K562 (cell line): ENCODE results near the gene PTPRU. TPM values are rescaled to one million over a fixed set of nuclear protein-coding genes. Genes with fewer than 3 reads are reported as not detected.

Source experiments
- ATAC-seq: fragments of 200-7000 bp; cut with Tn5 transposase; 3 replicates; pipeline ENCODE4 v1.9.1; 2020; ENCODE audit warnings: moderate library complexity
- BruUV-seq: library from RNA; stranded (reverse); fragments of 400-500 nt; replicated peaks from 2 replicates; lab custom pipeline; 2021; lab: Mats Ljungman, UMichigan
- CTCF ChIA-PET: fragments of 300-600 bp; formaldehyde crosslinking; extraction: SDS; loops from one replicate; lab custom pipeline; 2021; ENCODE audit warnings: low intra/inter-chr PET ratio; lab: Yijun Ruan, JAX
- POLR2A ChIA-PET: fragments of 300-600, 350-650 bp; sonication (Branson Sonifier 250); formaldehyde crosslinking; extraction: SDS; loops from one replicate; lab custom pipeline; 2021; ENCODE audit warnings: antibody characterized with exemption, inconsistent platforms; lab: Yijun Ruan, JAX
- DNase-seq, 4 experiments: peaks; one replicate each; pipeline versions ENCODE4 v3.0.0 to v3.0.0-alpha.2; 2011 to 2018; ENCODE audit warnings: low spot score in 3 of 4, mixed read lengths in 3 of 4; ENCODE audit errors: extremely low read depth in 1 of 4
- FAIRE-seq: peaks from 2 replicates; lab custom pipeline; 2011; peaks lifted over from hg19 to GRCh38; lab: Jason Lieb, UNC
- H2AFZ ChIP-seq: 2 replicates; pipeline ENCODE4 v1.6.0; 2011; ENCODE audit warnings: low read depth, low read length, control low read depth, inconsistent platforms
- H3K27ac ChIP-seq: fragments of 200-600 bp; 3 replicates; pipeline ENCODE4 v1.8.0; 2011; ENCODE audit warnings: low read depth, mild to moderate bottlenecking, control low read depth, inconsistent platforms, low read length, moderate library complexity, mixed read lengths; ENCODE audit errors: extremely low read depth
- H3K27me3 ChIP-seq, 2 experiments: fragments of 300-600 bp in 1 of 2; 2 replicates in 1 of 2; 3 replicates in 1 of 2; pipeline versions ENCODE4 v1.6.0 to v1.8.0; 2011; ENCODE audit warnings: inconsistent platforms in 2 of 2, low read length in 2 of 2, mild to moderate bottlenecking in 1 of 2, mixed read lengths in 1 of 2, moderate library complexity in 1 of 2; ENCODE audit not compliant: control insufficient read depth in 2 of 2, insufficient read depth in 2 of 2
- H3K36me3 ChIP-seq: fragments of 300-600 bp; 3 replicates; pipeline ENCODE4 v1.8.0; 2011; ENCODE audit warnings: mild to moderate bottlenecking, low read length, inconsistent platforms; ENCODE audit not compliant: control insufficient read depth, insufficient read depth
- H3K4me1 ChIP-seq, 2 experiments: fragments of 200-600 bp in 1 of 2; replicated peaks in 1 of 2; 2 replicates in 1 of 2; 3 replicates in 1 of 2; pipeline versions ENCODE4 v1.5.1 to v1.8.0; 2011; ENCODE audit warnings: inconsistent platforms in 2 of 2, low read length in 2 of 2, mild to moderate bottlenecking in 1 of 2, mixed read lengths in 1 of 2, moderate library complexity in 1 of 2; ENCODE audit not compliant: control insufficient read depth in 2 of 2, insufficient read depth in 2 of 2
- H3K4me2 ChIP-seq: 2 replicates; pipeline ENCODE4 v1.6.1; 2011; ENCODE audit warnings: low read length, control low read depth, inconsistent platforms, mixed read lengths; ENCODE audit not compliant: insufficient read depth
- H3K4me3 ChIP-seq: fragments of 200-600 bp; sonication (generic), shearing (Covaris generic); 2 replicates; pipeline ENCODE4 v1.5.1; 2016; ENCODE audit warnings: control low read depth, inconsistent platforms
- H3K79me2 ChIP-seq: fragments of 200-600 bp; 3 replicates; pipeline ENCODE4 v1.8.0; 2011; ENCODE audit warnings: low read length, inconsistent platforms; ENCODE audit not compliant: control insufficient read depth, insufficient read depth
- H3K9ac ChIP-seq, 2 experiments: 2 replicates each; pipeline versions ENCODE4 v1.6.0 to v1.6.1; 2011; ENCODE audit warnings: low read depth in 2 of 2, low read length in 2 of 2, control low read depth in 1 of 2, inconsistent platforms in 1 of 2, mild to moderate bottlenecking in 1 of 2, mixed read lengths in 1 of 2; ENCODE audit not compliant: insufficient read depth in 1 of 2
- H3K9me1 ChIP-seq: one replicate; pipeline ENCODE4 v1.6.0; 2011; ENCODE audit warnings: inconsistent platforms, mild to moderate bottlenecking, low read length, moderate library complexity; ENCODE audit not compliant: control insufficient read depth, insufficient read depth
- H3K9me3 ChIP-seq: replicated peaks from 2 replicates; pipeline ENCODE4 v1.5.1; 2011; ENCODE audit warnings: low read depth, low read length, inconsistent platforms; ENCODE audit not compliant: control insufficient read depth, insufficient read depth
- H4K20me1 ChIP-seq: replicated peaks from 2 replicates; pipeline ENCODE4 v1.6.1; 2011; ENCODE audit warnings: low read length, inconsistent platforms, mixed read lengths; ENCODE audit not compliant: control insufficient read depth, insufficient read depth
- CEBPB ChIP-seq: fragments of 450-650 bp; IDR thresholded peaks from 2 replicates; pipeline ENCODE4 v1.6.1; 2016; ENCODE audit warnings: missing genetic modification characterization, missing compliant biosample characterization
- CUX1 ChIP-seq: fragments of 200-800 bp; sonication (Bioruptor generic); IDR thresholded peaks from 2 replicates; pipeline ENCODE4 v1.6.1; 2016; ENCODE audit warnings: missing genetic modification characterization, missing compliant biosample characterization
- EHMT2 ChIP-seq: fragments of 450-650 bp; IDR thresholded peaks from 2 replicates; pipeline ENCODE4 v1.6.1; 2018; ENCODE audit warnings: antibody characterized with exemption
- ETV5 ChIP-seq: sonication (generic); formaldehyde crosslinking; IDR thresholded peaks from 2 replicates; pipeline ENCODE4 v1.4.0; 2020; ENCODE audit warnings: low read depth, mild to moderate bottlenecking, missing genetic modification reagents
- HDAC6 ChIP-seq: IDR thresholded peaks from 2 replicates; pipeline ENCODE4 v1.6.1; 2012; ENCODE audit warnings: low read depth, mild to moderate bottlenecking, control low read depth, inconsistent platforms, low read length, moderate library complexity
- IRF2 ChIP-seq: sonication (generic); formaldehyde crosslinking; IDR thresholded peaks from 2 replicates; pipeline ENCODE4 v1.8.1; 2022; ENCODE audit warnings: mild to moderate bottlenecking, missing genetic modification reagents
- MCM3 ChIP-seq: fragments of 450-650 bp; IDR thresholded peaks from 2 replicates; pipeline ENCODE4 v1.6.1; 2016
- PHB ChIP-seq: fragments of 250-450 bp; sonication (Bioruptor Pico); IDR thresholded peaks from 2 replicates; pipeline ENCODE4 v1.5.0; 2021
- RFX1 ChIP-seq: fragments of 450-650 bp; IDR thresholded peaks from 2 replicates; pipeline ENCODE4 v1.6.1; 2016; ENCODE audit warnings: mild to moderate bottlenecking, moderate library complexity
- RHOXF2B ChIP-seq: fragments of 250-450 bp; sonication (Bioruptor Pico); conservative IDR thresholded peaks from 2 replicates; pipeline ENCODE4 v1.5.1; 2021
- SPI1 ChIP-seq: IDR thresholded peaks from 2 replicates; pipeline ENCODE4 v1.6.1; 2011; ENCODE audit warnings: low read depth, low read length, control low read depth, borderline replicate concordance
- ZBTB12 ChIP-seq: fragments of 250-450 bp; sonication (Bioruptor Pico); IDR thresholded peaks from 2 replicates; pipeline ENCODE4 v1.4.0; 2020
- ZNF197 ChIP-seq: fragments of 200-800 bp; sonication (Bioruptor generic); IDR thresholded peaks from 2 replicates; pipeline ENCODE4 v1.6.1; 2016; ENCODE audit warnings: low read depth, missing genetic modification characterization, missing compliant biosample characterization
- ZNF583 ChIP-seq: fragments of 250-450 bp; sonication (Bioruptor Pico); IDR thresholded peaks from 2 replicates; pipeline ENCODE4 v1.4.0; 2020
- ZNF77 ChIP-seq: fragments of 250-450 bp; sonication (Bioruptor Pico); IDR thresholded peaks from 2 replicates; pipeline ENCODE4 v1.5.0; 2020
- ZZZ3 ChIP-seq: fragments of 450-650 bp; IDR thresholded peaks from 2 replicates; pipeline ENCODE4 v1.6.1; 2016; ENCODE audit warnings: antibody characterized with exemption, mild to moderate bottlenecking, moderate library complexity
- whole genome bisulfite sequencing: fragments of 100-300 bp; shearing (Covaris generic); methylation state at CpG from one replicate; pipeline ENCODE4 v1.1.6; 2016; ENCODE audit warnings: low coverage, mixed read lengths; ENCODE audit not compliant: insufficient coverage; ENCODE audit errors: missing lambda C conversion rate; 5-methylcytosine and 5-hydroxymethylcytosine counted together
- in situ Hi-C: fragments of 300-500 bp; cut with MboI; formaldehyde crosslinking; loops from 4 replicates; pipeline ENCODE4 v1.15.0; 2018; ENCODE audit warnings: inconsistent platforms, mixed read lengths
- intact Hi-C: fragments of 100-400 bp; cut with micrococcal nuclease; formaldehyde crosslinking; loops from 2 replicates; pipeline ENCODE4 v1.14.2; 2022
- polyA plus RNA-seq, 8 experiments: library from polyadenylated mRNA; depleted of rRNA in 4 of 8; stranded (reverse) in 5 of 8; unstranded in 3 of 8; fragments of >200 nt; fragmentation: Nextera tagmentation in 2 of 8; fragmentation: Illumina TruSeq in 1 of 8; extraction: Ambion mirVana in 2 of 8; extraction: Trizol in 1 of 8; gene quantifications; 2 replicates each; pipeline versions ENCODE4 v1.2.1 to v1.2.3, GENCODE V29; 2011 to 2014; ENCODE audit warnings: inconsistent platforms in 1 of 8, missing spikeins in 1 of 8
- total RNA-seq, 7 experiments: library from RNA; depleted of rRNA in 6 of 7; stranded (reverse); fragments of >200 nt in 6 of 7; fragmentation: Illumina TruSeq in 2 of 7; extraction: Trizol in 2 of 7; gene quantifications; 2 replicates each; pipeline versions ENCODE4 v1.2.1 to v1.2.3, GENCODE V29; 2011 to 2021; ENCODE audit warnings: low replicate concordance in 1 of 7

PTPRU gene
- total and polyA plus RNA-seq, 9 of the 15 experiments (the other 6 are each of a cell fraction or from before 2014, with no cell fraction given): 0.01 to 2.9 (median 1.0) TPM

GRCh38 chr1:29243023-29243870 is 6.9 kb downstream of the PTPRU start:
- H3K9ac ChIP-seq: no peak overlapping the region
- no peaks in the 10 kb centered on the region for H3K9me3 ChIP-seq
- TF ChIP-seq ZNF583 (CRISPR knock-in tag) (no peak), ZBTB12 (CRISPR knock-in tag) (no peak), CUX1 (CRISPR knock-in tag) (no peak), ZZZ3 (no peak), ZNF77 (CRISPR knock-in tag) (no peak), PHB (CRISPR knock-in tag) (no peak), EHMT2 (no peak), RHOXF2B (CRISPR knock-in tag) (no peak), IRF2 (no peak), RFX1 (no peak), MCM3 (no peak), ETV5 (no peak), SPI1 (no peak), CEBPB (tag) (no peak), HDAC6 (no peak), ZNF197 (CRISPR knock-in tag) (no peak)
- WGBS: 15% methylated on average over 16 of the region's 16 CpGs
- CTCF ChIA-PET: no interaction called here
- POLR2A ChIA-PET: interaction anchor here (0.5 to 1.5 kb wide), 4 partner anchors 13 to 255 kb away, joined by 3 to 4 read pairs (median 4); no protein-coding TSS in a partner anchor
- H2AFZ ChIP-seq: no peak overlapping the region
- H3K27ac ChIP-seq: no peak overlapping the region
- ATAC-seq: no peak
- no peaks in the 10 kb centered on the region for H3K9me1 ChIP-seq
- DNase-seq: no peak
- FAIRE-seq: no peak
- BruUV-seq: no TSS peak
- H3K79me2 ChIP-seq: no peaks in the 10 kb centered on the region
- peaks cover 0 to 4% of the 10 kb centered on the region in 2 experiments; a peak in 3 of 5 replicates for H3K4me1 ChIP-seq
- H3K27me3 ChIP-seq: peaks cover 27 to 51% of the 10 kb centered on the region in 2 experiments; a peak in 4 of 5 replicates
- in situ Hi-C loops (no loop called here), intact Hi-C loops (loop anchor here (5.0 kb wide), 1 partner anchor 1464 kb away; no protein-coding TSS in a partner anchor)
- peaks cover 24% of the 10 kb centered on the region for H4K20me1 ChIP-seq
- no peaks in the 10 kb centered on the region for H3K36me3 ChIP-seq
- H3K4me2 ChIP-seq: no peak overlapping the region
- H3K4me3 ChIP-seq: no peak overlapping the region
